Calu3 (cell line): ENCODE data around the gene A1BG. TPM values are rescaled to one million over a fixed set of nuclear protein-coding genes. Genes with fewer than 3 reads are reported as not detected.

Experiments used
- BruUV-seq: library from RNA; stranded (reverse); fragments of 400-500 nt; replicated peaks from 2 replicates; lab custom pipeline; 2021; lab: Mats Ljungman, UMichigan
- CTCF ChIA-PET: fragments of 300-600 bp; sonication (Branson Sonifier 250); formaldehyde crosslinking; loops from one replicate; lab custom pipeline; 2022; ENCODE audit warnings: antibody characterized with exemption; lab: Charles Lee
- DNase-seq: peaks from one replicate; pipeline ENCODE4 v3.0.0; 2022
- H3K27ac Mint-ChIP-seq: one replicate; pipeline ENCODE4 v1.8.0; 2022; ENCODE audit warnings: mixed read lengths; ENCODE audit not compliant: unreplicated experiment
- H3K27me3 Mint-ChIP-seq: one replicate; pipeline ENCODE4 v1.8.0; 2022; ENCODE audit warnings: mixed read lengths; ENCODE audit not compliant: unreplicated experiment
- H3K36me3 Mint-ChIP-seq: one replicate; pipeline ENCODE4 v1.8.0; 2022; ENCODE audit warnings: mild to moderate bottlenecking, moderate library complexity, mixed read lengths; ENCODE audit not compliant: insufficient read depth, unreplicated experiment
- H3K4me1 Mint-ChIP-seq: one replicate; pipeline ENCODE4 v1.8.0; 2022; ENCODE audit warnings: mild to moderate bottlenecking, low read depth, mixed read lengths; ENCODE audit not compliant: unreplicated experiment
- H3K4me3 Mint-ChIP-seq: one replicate; pipeline ENCODE4 v1.8.0; 2022; ENCODE audit warnings: mild to moderate bottlenecking, low read depth, moderate library complexity, mixed read lengths; ENCODE audit not compliant: unreplicated experiment
- H3K9me3 Mint-ChIP-seq: one replicate; pipeline ENCODE4 v1.8.0; 2022; ENCODE audit warnings: low read depth, mixed read lengths; ENCODE audit not compliant: unreplicated experiment
- CTCF ChIP-seq: fragments of 200-600 bp; IDR thresholded peaks from one replicate; pipeline ENCODE4 v1.8.0; 2022; ENCODE audit warnings: antibody characterized with exemption; ENCODE audit not compliant: unreplicated experiment
- intact Hi-C: fragments of 100-400 bp; cut with micrococcal nuclease; formaldehyde crosslinking; loops from one replicate; pipeline ENCODE4 v1.10.0; 2022; ENCODE audit not compliant: unreplicated experiment
- total RNA-seq: library from RNA; stranded (reverse); gene quantifications from 2 replicates; pipeline ENCODE4 v1.2.3, GENCODE V29; 2022

Gene A1BG
- total RNA-seq, 1 experiment from 2014 or later: not detected

- no peak overlapping the region for H3K27ac Mint-ChIP-seq
- CTCF ChIA-PET: interaction anchor here (0.6 kb wide), 1 partner anchor 117 kb away, joined by 4 read pairs; no protein-coding TSS in a partner anchor
These were observed 15.5 kb upstream of the A1BG start for GRCh38 chr19:58368561-58369360.

GRCh38 chr19:58367698-58368454 is 14.6 kb upstream of the A1BG start:
- Mint-ChIP-seq H3K27ac (no peak overlapping the region), H3K4me1 (no peaks in the 10 kb centered on the region), H3K4me3 (no peak overlapping the region), H3K9me3 (no peaks in the 10 kb centered on the region), H3K36me3 (peaks cover 8% of the 10 kb centered on the region), H3K27me3 (no peaks in the 10 kb centered on the region)
- DNase-seq: no peak
- CTCF ChIA-PET: no interaction called here
- BruUV-seq: no TSS peak
- intact Hi-C loops: no loop called here
- no peak for TF ChIP-seq CTCF

More at GRCh38 chr19:58368561-58369360, 15.5 kb upstream of the A1BG start:
- no peak for TF ChIP-seq CTCF
- H3K36me3 Mint-ChIP-seq: peaks cover 4% of the 10 kb centered on the region
- H3K4me3 Mint-ChIP-seq: no peak overlapping the region
- intact Hi-C loops: no loop called here
- DNase-seq: no peak
- no TSS peak for BruUV-seq
- H3K4me1 Mint-ChIP-seq: no peaks in the 10 kb centered on the region
- H3K27me3 Mint-ChIP-seq: no peaks in the 10 kb centered on the region
- H3K9me3 Mint-ChIP-seq: no peaks in the 10 kb centered on the region

GRCh38 chr19:58366585-58367430 is 13.5 kb upstream of the A1BG start:
- TF ChIP-seq CTCF: no peak
- intact Hi-C loops: no loop called here
- Mint-ChIP-seq H3K36me3 (peaks cover 18% of the 10 kb centered on the region), H3K27me3 (no peaks in the 10 kb centered on the region), H3K4me3 (no peak overlapping the region), H3K4me1 (no peaks in the 10 kb centered on the region), H3K27ac (no peak overlapping the region), H3K9me3 (no peaks in the 10 kb centered on the region)
- no TSS peak for BruUV-seq
- CTCF ChIA-PET: no interaction called here
- no peak for DNase-seq

- intact Hi-C loops: no loop called here
- Mint-ChIP-seq H3K9me3 (no peaks in the 10 kb centered on the region), H3K27me3 (no peaks in the 10 kb centered on the region), H3K4me3 (no peak overlapping the region), H3K4me1 (no peaks in the 10 kb centered on the region), H3K27ac (no peak overlapping the region), H3K36me3 (peaks cover 21% of the 10 kb centered on the region)
- BruUV-seq: no TSS peak
- no peak for DNase-seq
- CTCF ChIA-PET: interaction anchor here (1.6 kb wide), 1 partner anchor 16 kb away, joined by 3 read pairs; no protein-coding TSS in a partner anchor
- no peak for TF ChIP-seq CTCF
These were observed 10.9 kb upstream of the A1BG start for GRCh38 chr19:58364146-58364545.
